ENCODE results near the gene ERC2. TPM values are rescaled to one million over a fixed set of nuclear protein-coding genes. Genes with fewer than 3 reads are reported as not detected.

Gene ERC2
- total RNA-seq, 2 donors from 2014 or later: 16.1 to 22.8 TPM

- 81% methylated on average over 1 of the region's 1 CpG; no CpG with 5 or more reads in 1 of the 2 experiments for WGBS, 2 experiments (ENCODE audit: insufficient coverage in 1 of 2, insufficient read length in 1 of 2)
- Mint-ChIP-seq H3K36me3 (ENCODE audit: low read depth) (no peaks in the 10 kb centered on the region), H3K4me1 (no peaks in the 10 kb centered on the region), H3K9me3 (no peaks in the 10 kb centered on the region), H3K27me3 (ENCODE audit: insufficient read depth) (no peaks in the 10 kb centered on the region), H3K4me3 (no peak overlapping the region), H3K27ac (no peak overlapping the region)
- no peak overlapping the region for H3K27ac ChIP-seq (ENCODE audit: low read depth, low read length)
- H3K4me3 ChIP-seq (ENCODE audit: low read length): no peak overlapping the region
- TF ChIP-seq CTCF (conservative IDR thresholded peaks at IDR 0.05): no peak
- H3K9ac ChIP-seq (ENCODE audit: extremely low read depth, low read length, poor library complexity, severe bottlenecking): no peak overlapping the region
- DNase-seq: no peak
- H3K9me3 ChIP-seq (ENCODE audit: control insufficient read depth, low read length): no peaks in the 10 kb centered on the region
- no peaks in the 10 kb centered on the region for H3K4me1 ChIP-seq (ENCODE audit: control insufficient read depth, insufficient read depth, low read length)
- no peaks in the 10 kb centered on the region for H3K27me3 ChIP-seq (ENCODE audit: control insufficient read depth, insufficient read depth, low read length, poor library complexity, severe bottlenecking)
- no peaks in the 10 kb centered on the region for H3K36me3 ChIP-seq (ENCODE audit: control insufficient read depth, insufficient read depth, low read length)
Observed at GRCh38 chr3:56154297-56154696, 314.0 kb downstream of the ERC2 start.

GRCh38 chr3:56147354-56147753 lies 320.9 kb downstream of the ERC2 start:
- H3K4me3 ChIP-seq (ENCODE audit: low read length): no peak overlapping the region
- no peaks in the 10 kb centered on the region for H3K4me1 ChIP-seq (ENCODE audit: control insufficient read depth, insufficient read depth, low read length)
- H3K36me3 ChIP-seq (ENCODE audit: control insufficient read depth, insufficient read depth, low read length): no peaks in the 10 kb centered on the region
- H3K9me3 ChIP-seq (ENCODE audit: control insufficient read depth, low read length): no peaks in the 10 kb centered on the region
- Mint-ChIP-seq H3K36me3 (ENCODE audit: low read depth) (no peaks in the 10 kb centered on the region), H3K27ac (no peak overlapping the region), H3K4me1 (peaks cover 7% of the 10 kb centered on the region), H3K27me3 (ENCODE audit: insufficient read depth) (no peaks in the 10 kb centered on the region), H3K4me3 (no peak overlapping the region), H3K9me3 (no peaks in the 10 kb centered on the region)
- no peaks in the 10 kb centered on the region for H3K27me3 ChIP-seq (ENCODE audit: control insufficient read depth, insufficient read depth, low read length, poor library complexity, severe bottlenecking)
- WGBS, 2 experiments (ENCODE audit: insufficient coverage in 1 of 2, insufficient read length in 1 of 2): 80 to 86% methylated on average over 1 to 2 of the region's 3 CpGs
- H3K27ac ChIP-seq (ENCODE audit: low read depth, low read length): no peak overlapping the region
- TF ChIP-seq CTCF (conservative IDR thresholded peaks at IDR 0.05): no peak
- no peak overlapping the region for H3K9ac ChIP-seq (ENCODE audit: extremely low read depth, low read length, poor library complexity, severe bottlenecking)
- DNase-seq: no peak

DNA sequence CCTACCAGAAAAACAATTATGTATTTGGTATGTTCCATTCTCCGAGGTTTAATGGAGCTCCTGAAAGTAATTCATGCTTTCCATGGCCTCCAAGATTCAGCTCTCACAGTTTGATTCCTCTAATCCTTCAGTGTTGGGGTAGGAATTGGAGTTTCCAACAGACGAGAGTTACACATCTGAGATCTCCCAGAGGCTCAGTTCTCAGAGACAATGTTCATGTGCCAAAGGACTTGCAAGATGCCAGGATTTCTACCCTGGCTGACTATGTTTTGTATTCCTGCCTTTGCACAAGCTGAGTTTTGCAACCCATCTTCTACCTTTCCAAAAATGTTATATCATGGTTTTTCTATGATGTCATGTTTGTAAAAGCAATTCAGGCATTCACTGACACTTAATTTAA lies 322.9 kb downstream of the ERC2 start:
- H3K27ac ChIP-seq (ENCODE audit: low read depth, low read length): no peak overlapping the region
- H3K9me3 ChIP-seq (ENCODE audit: control insufficient read depth, low read length): no peaks in the 10 kb centered on the region
- Mint-ChIP-seq H3K4me3 (no peak overlapping the region), H3K27ac (no peak overlapping the region), H3K4me1 (peaks cover 7% of the 10 kb centered on the region), H3K9me3 (no peaks in the 10 kb centered on the region), H3K36me3 (ENCODE audit: low read depth) (no peaks in the 10 kb centered on the region), H3K27me3 (ENCODE audit: insufficient read depth) (no peaks in the 10 kb centered on the region)
- no peaks in the 10 kb centered on the region for H3K4me1 ChIP-seq (ENCODE audit: control insufficient read depth, insufficient read depth, low read length)
- no peak overlapping the region for H3K4me3 ChIP-seq (ENCODE audit: low read length)
- no peak for TF ChIP-seq CTCF (conservative IDR thresholded peaks at IDR 0.05)
- no peaks in the 10 kb centered on the region for H3K27me3 ChIP-seq (ENCODE audit: control insufficient read depth, insufficient read depth, low read length, poor library complexity, severe bottlenecking)
- DNase-seq: no peak
- WGBS, 2 experiments (ENCODE audit: insufficient coverage in 1 of 2, insufficient read length in 1 of 2): 96 to 100% methylated on average over 1 to 2 of the region's 2 CpGs
- no peaks in the 10 kb centered on the region for H3K36me3 ChIP-seq (ENCODE audit: control insufficient read depth, insufficient read depth, low read length)
- no peak overlapping the region for H3K9ac ChIP-seq (ENCODE audit: extremely low read depth, low read length, poor library complexity, severe bottlenecking)
